IMR-90 (cell line): ENCODE data around the gene SLC9A9. TPM values are rescaled to one million over a fixed set of nuclear protein-coding genes. Genes with fewer than 3 reads are reported as not detected.

Experiments used
- ATAC-seq: fragments of 200-7000 bp; cut with Tn5 transposase; 2 replicates; pipeline ENCODE4 v1.9.1; 2020; ENCODE audit warnings: low read depth, mild to moderate bottlenecking, moderate library complexity
- BruUV-seq: library from RNA; stranded (reverse); fragments of 400-500 nt; replicated peaks from 2 replicates; lab custom pipeline; 2021; lab: Mats Ljungman, UMichigan
- CTCF ChIA-PET: fragments of 300-600 bp; formaldehyde crosslinking; extraction: SDS; loops from one replicate; lab custom pipeline; 2021; ENCODE audit warnings: antibody characterized with exemption; lab: Yijun Ruan, JAX
- POLR2A ChIA-PET: fragments of 300-600 bp; sonication (Branson Sonifier 250); formaldehyde crosslinking; loops from one replicate; lab custom pipeline; 2022; ENCODE audit warnings: antibody characterized with exemption; ENCODE audit not compliant: unreplicated experiment; lab: Charles Lee
- DNase-seq: peaks from one replicate; pipeline ENCODE4 v3.0.0; 2013
- H2AFZ ChIP-seq: replicated peaks from 2 replicates; pipeline ENCODE3; 2013; ENCODE audit warnings: low read length, mild to moderate bottlenecking; ENCODE audit not compliant: poor library complexity
- H2AK5ac ChIP-seq: 2 replicates; pipeline ENCODE4 v1.6.1; 2013; ENCODE audit warnings: low read depth, low read length, inconsistent platforms
- H2AK9ac ChIP-seq: replicated peaks from 2 replicates; pipeline ENCODE3; 2013; ENCODE audit warnings: mild to moderate bottlenecking, low read depth, low read length, moderate library complexity; ENCODE audit not compliant: poor library complexity
- H2BK120ac ChIP-seq: 2 replicates; pipeline ENCODE4 v1.6.1; 2013; ENCODE audit warnings: low read depth, low read length, inconsistent platforms
- H2BK15ac ChIP-seq: 3 replicates; pipeline ENCODE4 v1.6.1; 2013; ENCODE audit warnings: low read depth, low read length, inconsistent platforms
- H2BK20ac ChIP-seq: 2 replicates; pipeline ENCODE4 v1.6.1; 2013; ENCODE audit warnings: low read depth, mild to moderate bottlenecking, inconsistent platforms, low read length, moderate library complexity
- H2BK5ac ChIP-seq: 2 replicates; pipeline ENCODE4 v1.6.1; 2013; ENCODE audit warnings: mild to moderate bottlenecking, low read depth, low read length, inconsistent platforms; ENCODE audit not compliant: poor library complexity, severe bottlenecking
- H3K14ac ChIP-seq: replicated peaks from 2 replicates; pipeline ENCODE4 v1.6.1; 2013; ENCODE audit warnings: low read depth, low read length, inconsistent platforms
- H3K18ac ChIP-seq: 2 replicates; pipeline ENCODE4 v1.6.1; 2013; ENCODE audit warnings: low read depth, low read length, control low read depth
- H3K23ac ChIP-seq: 2 replicates; pipeline ENCODE4 v1.6.1; 2013; ENCODE audit warnings: low read depth, low read length, inconsistent platforms
- H3K27ac ChIP-seq: 2 replicates; pipeline ENCODE4 v1.5.1; 2013; ENCODE audit warnings: mild to moderate bottlenecking, control low read depth, low read length; ENCODE audit not compliant: insufficient read depth
- H3K27me3 ChIP-seq: 2 replicates; pipeline ENCODE4 v1.6.1; 2013; ENCODE audit warnings: low read length; ENCODE audit not compliant: control insufficient read depth, insufficient read depth
- H3K36me3 ChIP-seq: 2 replicates; pipeline ENCODE4 v1.6.1; 2013; ENCODE audit warnings: low read length, mixed read lengths; ENCODE audit not compliant: control insufficient read depth, insufficient read depth
- H3K4ac ChIP-seq: 2 replicates; pipeline ENCODE4 v1.6.1; 2013; ENCODE audit warnings: low read depth, low read length, inconsistent platforms
- H3K4me1 ChIP-seq: 2 replicates; pipeline ENCODE4 v1.6.1; 2013; ENCODE audit warnings: low read length, mixed read lengths; ENCODE audit not compliant: control insufficient read depth, insufficient read depth
- H3K4me2 ChIP-seq: 2 replicates; pipeline ENCODE4 v1.6.1; 2013; ENCODE audit warnings: low read depth, mild to moderate bottlenecking, control low read depth, low read length, moderate library complexity
- H3K4me3 ChIP-seq: 2 replicates; pipeline ENCODE4 v1.5.1; 2013; ENCODE audit warnings: low read depth, mild to moderate bottlenecking, control low read depth, low read length, moderate library complexity; ENCODE audit not compliant: insufficient read depth
- H3K56ac ChIP-seq: 2 replicates; pipeline ENCODE4 v1.6.1; 2013; ENCODE audit warnings: low read length, inconsistent platforms; ENCODE audit not compliant: insufficient read depth; ENCODE audit errors: extremely low read depth
- H3K79me1 ChIP-seq, 2 experiments: 2 replicates each; pipeline ENCODE4 v1.6.1; 2013; ENCODE audit warnings: low read length in 2 of 2, inconsistent platforms in 1 of 2, low read depth in 1 of 2
- H3K9ac ChIP-seq: 2 replicates; pipeline ENCODE4 v1.6.1; 2013; ENCODE audit warnings: low read depth, low read length, control low read depth
- H3K9me1 ChIP-seq: 2 replicates; pipeline ENCODE4 v1.6.1; 2013; ENCODE audit warnings: low read length, inconsistent platforms; ENCODE audit not compliant: insufficient read depth
- H3K9me3 ChIP-seq: 2 replicates; pipeline ENCODE4 v1.6.1; 2013; ENCODE audit warnings: low read length; ENCODE audit not compliant: control insufficient read depth, insufficient read depth
- H4K20me1 ChIP-seq: 2 replicates; pipeline ENCODE4 v1.6.1; 2013; ENCODE audit warnings: low read length, inconsistent platforms; ENCODE audit not compliant: insufficient read depth
- H4K5ac ChIP-seq: 2 replicates; pipeline ENCODE4 v1.6.1; 2013; ENCODE audit warnings: mild to moderate bottlenecking, low read depth, low read length, control low read depth
- H4K8ac ChIP-seq, 2 experiments: 2 replicates each; pipeline ENCODE4 v1.6.1; 2013; ENCODE audit warnings: low read depth in 2 of 2, low read length in 2 of 2, control low read depth in 1 of 2, inconsistent platforms in 1 of 2
- H4K91ac ChIP-seq: 2 replicates; pipeline ENCODE4 v1.6.1; 2013; ENCODE audit warnings: low read depth, low read length, inconsistent platforms; ENCODE audit not compliant: insufficient read depth
- BHLHE40 ChIP-seq: fragments of 150-350 bp; IDR thresholded peaks from 2 replicates; pipeline ENCODE4 v1.6.1; 2016; ENCODE audit warnings: mild to moderate bottlenecking, low read depth, low read length
- CEBPB ChIP-seq: IDR thresholded peaks from 2 replicates; pipeline ENCODE4 v1.6.1; 2012; ENCODE audit warnings: low read depth, low read length, improper control_type of control experiment
- FOS ChIP-seq: fragments of 150-350 bp; IDR thresholded peaks from 2 replicates; pipeline ENCODE4 v1.6.1; 2016; ENCODE audit warnings: low read depth, low read length
- MAZ ChIP-seq: IDR thresholded peaks from 2 replicates; pipeline ENCODE4 v1.6.1; 2012; ENCODE audit warnings: low read depth, mild to moderate bottlenecking, low read length, improper control_type of control experiment, moderate library complexity, borderline replicate concordance
- MXI1 ChIP-seq: IDR thresholded peaks from 2 replicates; pipeline ENCODE4 v1.6.1; 2012; ENCODE audit warnings: low read depth, mild to moderate bottlenecking, low read length, moderate library complexity, borderline replicate concordance
- NFE2L2 ChIP-seq: fragments of 150-350 bp; IDR thresholded peaks from 2 replicates; pipeline ENCODE4 v1.6.1; 2016; ENCODE audit warnings: low read depth, mild to moderate bottlenecking, low read length
- RAD21 ChIP-seq: IDR thresholded peaks from 2 replicates; pipeline ENCODE4 v1.6.1; 2012; ENCODE audit warnings: low read length, improper control_type of control experiment
- RCOR1 ChIP-seq: IDR thresholded peaks from 2 replicates; pipeline ENCODE4 v1.6.1; 2012; ENCODE audit warnings: mild to moderate bottlenecking, low read length, improper control_type of control experiment; ENCODE audit not compliant: insufficient replicate concordance
- RFX5 ChIP-seq: IDR thresholded peaks from 2 replicates; pipeline ENCODE4 v1.8.0; 2012; ENCODE audit warnings: low read depth, mild to moderate bottlenecking, low read length, moderate library complexity
- SMC3 ChIP-seq: fragments of 150-350 bp; IDR thresholded peaks from 2 replicates; pipeline ENCODE4 v1.6.1; 2016; ENCODE audit warnings: low read depth, mild to moderate bottlenecking, antibody characterized with exemption, low read length, moderate library complexity
- WGBS, 2 experiments: methylation state at CpG; one replicate each; pipeline versions ENCODE4 v1.1.5 to v1.1.7; 2013; ENCODE audit warnings: missing lambda C conversion rate in 2 of 2; ENCODE audit not compliant: insufficient read length in 1 of 2; ENCODE audit errors: extremely low coverage in 2 of 2; 5-methylcytosine and 5-hydroxymethylcytosine counted together
- dilution Hi-C: fragments of 300-500 bp; cut with HindIII; formaldehyde crosslinking; loops from one replicate; pipeline ENCODE4 v1.14.3; 2018; ENCODE audit warnings: low sequenced_read_pairs; ENCODE audit not compliant: unreplicated experiment
- in situ Hi-C: fragments of 300-500 bp; cut with MboI; formaldehyde crosslinking; loops from 3 replicates; pipeline ENCODE4 v1.14.3; 2019; ENCODE audit warnings: low sequenced_read_pairs, inconsistent platforms, mixed read lengths
- intact Hi-C: fragments of 100-400 bp; cut with micrococcal nuclease; formaldehyde crosslinking; loops from 2 replicates; pipeline ENCODE4 v1.10.0; 2022
- polyA plus RNA-seq, 3 experiments: library from polyadenylated mRNA; depleted of rRNA; stranded (reverse); fragments of >200 nt; gene quantifications; 2 replicates each; pipeline ENCODE4 v1.2.3, GENCODE V29; 2012; ENCODE audit warnings: low replicate concordance in 1 of 3
- total RNA-seq: library from RNA; depleted of rRNA; stranded (reverse); fragments of >200 nt; gene quantifications from 2 replicates; pipeline ENCODE4 v1.2.3, GENCODE V29; 2012
- TF ChIP-seq, protein P1 (sequence below): fragments of 150-350 bp; IDR thresholded peaks from 2 replicates; pipeline ENCODE4 v1.6.1; 2017; ENCODE audit warnings: mild to moderate bottlenecking, antibody characterized with exemption, low read length, low read depth
- TF ChIP-seq, protein P2 (sequence below): fragments of 150-350 bp; IDR thresholded peaks from 2 replicates; pipeline ENCODE4 v1.6.1; 2016; ENCODE audit warnings: low read depth, mild to moderate bottlenecking, low read length, moderate library complexity, borderline replicate concordance

The SLC9A9 gene
- total and polyA plus RNA-seq, 2 of the 4 experiments (the other 2 are of a cell fraction), result 1.4 to 2.3 TPM

DNA sequence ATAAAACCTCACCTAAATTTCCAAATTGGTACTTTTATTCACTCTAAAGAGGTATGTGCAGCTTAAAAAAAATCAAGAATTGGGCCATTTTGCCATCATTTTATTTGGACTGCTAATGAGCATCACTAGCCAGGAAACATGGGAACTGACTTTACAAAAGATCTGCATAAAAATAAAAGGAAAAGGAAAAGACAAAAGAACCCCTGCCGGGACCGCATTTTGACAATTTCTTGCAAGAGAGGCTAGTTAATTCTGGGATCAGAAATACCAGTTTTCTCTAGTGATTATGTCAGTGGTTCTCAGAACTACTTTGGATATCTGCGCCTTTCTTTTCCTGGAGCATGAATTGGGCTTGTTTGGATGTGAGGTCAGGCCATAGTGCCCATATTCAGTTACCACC, 439.5 kb downstream of the SLC9A9 start:
- no peaks in the 10 kb centered on the region for H3K4me1 ChIP-seq
- no TSS peak for BruUV-seq
- no peak overlapping the region for H3K27ac ChIP-seq
- no CpG with 5 or more reads among the region's 3 CpGs for WGBS, 2 experiments
- no peak overlapping the region for H4K5ac ChIP-seq
- TF ChIP-seq NFE2L2 (no peak), CEBPB (no peak), SMC3 (no peak), BHLHE40 (no peak), RAD21 (no peak), MXI1 (no peak), MAZ (no peak), RFX5 (no peak), RCOR1 (no peak), FOS (no peak)
- TF ChIP-seq, protein P1, sequence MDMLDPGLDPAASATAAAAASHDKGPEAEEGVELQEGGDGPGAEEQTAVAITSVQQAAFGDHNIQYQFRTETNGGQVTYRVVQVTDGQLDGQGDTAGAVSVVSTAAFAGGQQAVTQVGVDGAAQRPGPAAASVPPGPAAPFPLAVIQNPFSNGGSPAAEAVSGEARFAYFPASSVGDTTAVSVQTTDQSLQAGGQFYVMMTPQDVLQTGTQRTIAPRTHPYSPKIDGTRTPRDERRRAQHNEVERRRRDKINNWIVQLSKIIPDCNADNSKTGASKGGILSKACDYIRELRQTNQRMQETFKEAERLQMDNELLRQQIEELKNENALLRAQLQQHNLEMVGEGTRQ, result no peak
- TF ChIP-seq, protein P2, sequence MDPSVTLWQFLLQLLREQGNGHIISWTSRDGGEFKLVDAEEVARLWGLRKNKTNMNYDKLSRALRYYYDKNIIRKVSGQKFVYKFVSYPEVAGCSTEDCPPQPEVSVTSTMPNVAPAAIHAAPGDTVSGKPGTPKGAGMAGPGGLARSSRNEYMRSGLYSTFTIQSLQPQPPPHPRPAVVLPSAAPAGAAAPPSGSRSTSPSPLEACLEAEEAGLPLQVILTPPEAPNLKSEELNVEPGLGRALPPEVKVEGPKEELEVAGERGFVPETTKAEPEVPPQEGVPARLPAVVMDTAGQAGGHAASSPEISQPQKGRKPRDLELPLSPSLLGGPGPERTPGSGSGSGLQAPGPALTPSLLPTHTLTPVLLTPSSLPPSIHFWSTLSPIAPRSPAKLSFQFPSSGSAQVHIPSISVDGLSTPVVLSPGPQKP, result no peak
- intact Hi-C loops, result no loop called here
- no peaks in the 10 kb centered on the region for H3K79me1 ChIP-seq
- H2BK5ac ChIP-seq, result no peak overlapping the region
- no peak overlapping the region for H4K8ac ChIP-seq
- H2AK5ac ChIP-seq, result no peak overlapping the region
- no peak overlapping the region for H2BK20ac ChIP-seq
- H2AK9ac ChIP-seq, result no peak overlapping the region
- no peak overlapping the region for H2BK15ac ChIP-seq
- CTCF ChIA-PET, result interaction anchor here (1.1 kb wide), 1 partner anchor 236 kb away, joined by 3 read pairs; no protein-coding TSS in a partner anchor
- H3K9me1 ChIP-seq, result no peaks in the 10 kb centered on the region
- H3K23ac ChIP-seq, result no peak overlapping the region
- H3K9me3 ChIP-seq, result no peaks in the 10 kb centered on the region
- ATAC-seq (no peak), DNase-seq (no peak)
- no peak overlapping the region for H3K14ac ChIP-seq
- H4K20me1 ChIP-seq, result no peaks in the 10 kb centered on the region
- no peaks in the 10 kb centered on the region for H3K36me3 ChIP-seq
- no peak overlapping the region for H3K9ac ChIP-seq
- H2BK120ac ChIP-seq, result no peak overlapping the region
- no peak overlapping the region for H3K4me3 ChIP-seq
- H2AFZ ChIP-seq, result no peak overlapping the region
- POLR2A ChIA-PET, result no interaction called here
- in situ Hi-C loops, result no loop called here
- no peak overlapping the region for H3K56ac ChIP-seq
- no peak overlapping the region for H3K4ac ChIP-seq
- no peak overlapping the region for H4K91ac ChIP-seq
- no peaks in the 10 kb centered on the region; the same call in 1 of the 2 replicates for H3K27me3 ChIP-seq
- H3K4me2 ChIP-seq, result no peak overlapping the region
- no peak overlapping the region for H3K18ac ChIP-seq
- dilution Hi-C loops, result no loop called here
